GM21367 (cell line): ENCODE results near the gene TNRC6C.
"Not testable (repeated sequence)": the region's sequence is repeated elsewhere in the genome, so short reads cannot be mapped to it uniquely, and the experiment has no call there.

ENCODE experiments used
- ATAC-seq: cut with Tn5 transposase; IDR thresholded peaks from one replicate; pipeline ENCODE4 v1.9.1; 2021; ENCODE audit not compliant: unreplicated experiment

Gene TNRC6C

DNA sequence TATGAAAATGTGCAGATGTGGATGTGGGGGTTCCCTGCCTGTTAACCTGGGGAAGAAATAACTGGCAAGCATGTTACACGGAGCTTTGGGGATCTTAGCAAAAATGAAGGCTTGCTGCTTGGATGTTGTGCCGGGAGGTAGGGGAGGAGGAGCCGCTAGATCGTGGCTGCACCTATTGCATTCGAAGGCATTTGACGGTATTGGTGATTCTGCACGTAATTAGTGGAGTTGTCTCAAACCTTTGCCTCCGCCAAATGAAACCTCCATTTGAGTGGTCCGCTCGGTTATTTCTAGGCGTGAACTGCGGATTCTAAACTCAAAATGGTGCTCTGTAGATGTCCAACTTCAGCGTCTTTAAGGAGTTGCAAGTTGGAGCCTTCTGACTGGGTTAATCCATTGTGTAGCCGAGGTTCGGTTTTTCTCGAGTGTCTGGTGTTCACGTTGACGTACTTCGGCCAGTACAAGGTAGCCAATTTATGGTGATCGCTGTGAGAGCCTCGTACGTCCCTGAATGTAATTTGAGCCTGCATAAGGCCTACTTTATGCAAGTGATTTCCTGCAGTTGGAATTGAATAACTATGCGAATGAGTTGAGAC is 1.5 kb downstream of the TNRC6C start:
- ATAC-seq: no peak

DNA sequence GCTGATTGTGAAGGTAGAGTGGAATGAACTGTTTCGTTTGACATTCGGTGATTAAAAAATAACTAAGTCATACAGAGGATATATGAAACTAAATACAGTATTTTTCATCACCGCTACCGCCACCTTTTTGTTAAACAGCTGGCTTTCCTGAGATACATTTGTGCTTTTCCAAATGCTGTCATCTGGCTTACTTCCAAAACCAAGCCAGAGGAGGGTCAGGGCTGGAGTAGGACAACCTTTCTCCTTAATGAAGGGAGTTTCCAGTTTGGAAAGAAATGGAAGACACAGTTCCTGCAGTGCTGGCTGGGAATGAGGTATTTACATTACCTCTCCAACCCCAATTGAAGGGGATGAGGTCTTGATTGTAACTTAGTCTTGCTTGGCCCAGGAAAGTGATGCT is 3.2 kb downstream of the TNRC6C start:
- ATAC-seq: no peak

DNA sequence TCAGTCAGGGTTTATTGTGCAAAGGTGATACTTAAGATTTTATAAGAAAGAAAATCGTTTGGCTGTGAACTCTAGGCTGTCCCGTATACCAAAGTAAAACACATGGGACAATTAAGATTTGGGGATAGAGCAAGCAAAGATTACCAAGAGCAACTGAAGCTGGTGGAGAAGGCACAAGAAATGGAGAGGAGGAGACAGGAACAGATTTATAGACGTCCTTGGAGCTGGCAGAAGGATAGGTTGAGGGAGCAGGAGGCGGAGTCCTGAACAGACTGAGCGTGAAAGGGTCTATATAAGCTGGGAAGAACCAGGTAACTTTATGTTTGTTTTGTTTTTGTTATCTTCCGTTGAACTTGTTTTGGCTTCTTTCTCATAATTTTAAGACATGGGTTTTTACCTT is 3.8 kb downstream of the TNRC6C start:
- ATAC-seq: no peak

DNA sequence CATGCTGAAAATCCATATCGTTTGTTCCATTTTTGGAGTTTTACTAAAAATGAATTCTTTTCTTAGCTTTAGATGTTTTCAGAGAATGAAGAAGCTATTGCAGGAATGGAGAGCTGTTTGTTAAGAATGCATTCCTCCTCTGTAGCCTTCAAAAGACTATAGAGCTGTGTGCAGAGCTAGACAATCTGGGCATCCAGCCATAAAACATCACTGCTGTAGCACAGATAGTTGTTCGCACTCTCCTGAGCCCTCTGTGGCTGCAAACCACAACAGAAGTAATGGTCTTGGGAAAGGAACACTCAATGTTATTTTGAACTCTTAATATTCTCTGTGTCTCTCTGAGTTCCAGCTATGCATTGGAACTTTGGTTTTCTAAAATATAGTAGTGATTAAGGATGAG is 4.9 kb downstream of the TNRC6C start:
- no peak for ATAC-seq

DNA sequence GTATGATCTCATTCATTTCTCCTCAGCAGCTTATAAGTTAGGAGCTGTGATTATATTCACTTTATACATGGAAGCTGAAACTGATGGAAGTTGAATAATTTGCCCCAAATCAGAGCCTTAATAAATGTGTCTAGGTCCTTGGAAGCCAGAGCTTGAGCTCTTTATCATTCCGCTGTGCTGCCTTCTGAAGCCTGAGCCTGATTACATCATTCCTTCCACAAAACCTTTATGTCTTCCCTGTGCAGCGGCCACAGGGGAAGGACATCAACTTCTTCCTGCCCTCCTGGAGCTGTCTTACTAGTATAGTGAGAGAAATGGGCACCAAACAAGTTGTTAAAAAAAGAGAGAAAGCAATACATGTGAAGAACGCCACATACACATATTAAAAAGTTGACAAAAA is 6.8 kb downstream of the TNRC6C start:
- no peak for ATAC-seq

DNA sequence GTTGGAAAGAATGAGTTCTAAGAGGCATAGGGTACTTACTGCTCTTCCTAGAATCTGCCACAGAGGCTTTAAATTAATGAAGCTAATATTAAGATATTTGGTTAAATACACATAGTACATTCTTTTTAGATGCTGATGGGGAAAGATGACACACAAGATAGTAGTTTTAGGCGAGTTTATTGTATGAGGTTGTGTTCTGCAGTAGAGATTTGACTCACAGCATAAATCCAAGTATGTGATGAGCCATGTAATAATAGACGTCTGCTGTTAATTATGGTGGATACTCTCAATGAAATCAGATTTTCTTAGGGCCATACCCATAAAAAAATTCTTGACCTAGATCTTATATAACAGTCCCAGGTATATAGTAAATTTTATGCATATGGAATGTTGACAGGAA is 8.0 kb downstream of the TNRC6C start:
- ATAC-seq: no peak

DNA sequence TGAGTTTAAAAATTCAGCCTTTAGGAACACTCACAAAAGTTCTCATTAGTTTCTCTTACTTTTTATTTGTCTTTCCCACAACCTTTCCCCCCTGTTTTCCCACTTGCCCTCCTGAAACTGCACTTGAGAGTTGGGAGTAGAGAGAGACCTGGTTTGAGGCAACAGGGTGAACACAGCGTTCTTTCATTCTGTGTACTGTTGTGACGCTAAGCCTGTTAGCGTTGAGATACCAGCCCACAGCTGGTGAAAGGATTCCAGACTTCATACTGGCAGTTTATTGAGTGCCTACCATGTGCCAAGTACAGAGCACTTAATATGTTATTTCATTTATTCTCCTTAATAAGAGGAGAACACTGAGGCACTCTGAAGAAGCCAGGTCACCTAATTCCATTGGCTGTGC is 10.3 kb downstream of the TNRC6C start:
- no peak for ATAC-seq

DNA sequence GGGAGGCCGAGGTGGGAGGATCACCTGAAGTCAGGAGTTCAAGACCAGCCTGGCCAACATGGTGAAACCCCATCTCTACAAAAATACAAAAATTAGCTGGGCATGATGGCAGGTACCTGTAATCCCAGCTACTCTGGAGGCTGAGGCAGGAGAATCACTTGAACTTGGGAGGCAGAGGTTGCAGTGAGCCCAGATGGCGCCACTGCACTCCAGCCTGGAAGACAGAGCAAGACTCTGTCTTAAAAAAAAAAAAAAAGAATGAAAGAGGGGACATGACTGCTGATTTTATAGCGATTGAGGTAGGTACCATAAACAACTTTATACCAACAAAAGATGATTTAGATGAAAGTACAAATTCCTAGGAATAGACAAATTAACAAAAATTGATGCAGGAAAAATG is 13.8 kb downstream of the TNRC6C start:
- ATAC-seq: not testable (repeated sequence)

DNA sequence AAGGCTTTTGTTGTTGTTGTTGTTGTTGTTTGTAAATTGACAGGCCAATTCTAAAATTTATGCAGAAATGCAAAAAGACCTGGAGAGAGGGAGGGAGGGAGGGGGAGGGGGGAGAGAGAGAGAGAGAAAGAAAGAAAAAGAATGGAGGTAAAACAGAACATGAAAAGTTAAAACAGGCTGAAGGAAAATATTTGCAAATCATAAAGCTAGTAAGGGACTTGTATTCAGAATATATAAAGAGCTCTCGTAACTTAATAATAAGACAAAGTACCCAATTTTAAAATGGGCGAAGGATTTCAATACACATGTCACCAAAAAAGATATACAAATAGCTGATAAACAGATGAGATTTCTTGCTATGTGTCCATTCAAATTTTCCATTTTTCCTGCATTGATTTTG is 15.4 kb downstream of the TNRC6C start:
- no peak for ATAC-seq

DNA sequence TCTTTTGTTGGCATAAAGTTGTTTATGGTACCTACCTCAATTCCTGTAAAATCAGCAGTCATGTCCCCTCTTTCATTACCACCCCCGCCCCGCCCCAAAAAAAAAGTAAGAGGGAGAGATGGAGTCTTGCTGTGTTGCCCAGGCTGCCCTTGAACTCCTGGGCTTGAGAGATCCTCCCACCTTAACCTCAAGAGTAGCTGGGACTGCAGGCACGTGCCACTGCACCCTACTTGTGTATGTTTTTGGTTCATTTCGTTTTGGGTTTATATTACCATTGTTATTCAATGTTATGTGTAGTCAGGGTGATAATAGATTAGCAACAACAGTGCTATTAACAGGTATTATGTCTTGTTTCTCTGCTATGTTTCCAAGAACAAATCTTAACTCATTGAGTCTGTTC is 15.9 kb downstream of the TNRC6C start:
- no peak for ATAC-seq

DNA sequence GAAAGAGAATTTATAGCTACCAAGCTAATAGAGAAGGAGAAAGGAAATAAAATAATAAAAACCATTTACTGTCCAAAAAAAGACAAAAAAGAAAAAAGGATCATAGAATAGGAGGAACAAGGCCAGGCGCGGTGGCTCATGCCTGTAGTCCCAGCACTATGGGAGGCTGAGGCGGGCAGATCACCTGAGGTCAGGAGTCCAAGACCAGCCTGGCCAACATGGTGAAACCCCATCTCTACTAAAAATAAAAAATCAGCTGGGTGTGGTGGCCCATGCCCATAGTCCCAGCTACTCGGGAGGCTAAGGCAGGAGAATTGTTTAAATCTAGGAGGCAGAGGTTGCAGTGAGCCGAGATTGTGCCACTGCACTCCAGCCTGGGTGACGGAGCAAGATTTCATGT is 23.9 kb downstream of the TNRC6C start:
- not testable (repeated sequence) for ATAC-seq

DNA sequence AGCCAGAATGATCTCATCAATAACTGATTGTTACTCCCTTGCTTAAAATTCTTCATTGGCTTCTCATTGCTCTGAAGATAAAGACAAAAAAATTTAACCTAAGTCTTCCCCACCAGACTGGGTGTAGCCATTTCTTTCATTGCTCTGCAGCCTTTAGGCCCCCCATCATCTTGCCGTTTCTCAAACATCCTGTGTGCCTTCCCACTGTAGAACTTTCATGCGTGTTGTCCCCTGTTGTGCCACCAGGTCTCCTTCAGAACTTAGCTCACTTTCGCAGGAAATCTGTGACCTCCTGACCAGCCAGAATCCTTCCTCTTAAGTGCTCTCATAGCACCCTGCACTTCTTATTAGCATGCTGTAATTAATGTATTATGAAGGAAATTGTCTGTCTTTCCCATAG is 31.8 kb downstream of the TNRC6C start:
- no peak for ATAC-seq

DNA sequence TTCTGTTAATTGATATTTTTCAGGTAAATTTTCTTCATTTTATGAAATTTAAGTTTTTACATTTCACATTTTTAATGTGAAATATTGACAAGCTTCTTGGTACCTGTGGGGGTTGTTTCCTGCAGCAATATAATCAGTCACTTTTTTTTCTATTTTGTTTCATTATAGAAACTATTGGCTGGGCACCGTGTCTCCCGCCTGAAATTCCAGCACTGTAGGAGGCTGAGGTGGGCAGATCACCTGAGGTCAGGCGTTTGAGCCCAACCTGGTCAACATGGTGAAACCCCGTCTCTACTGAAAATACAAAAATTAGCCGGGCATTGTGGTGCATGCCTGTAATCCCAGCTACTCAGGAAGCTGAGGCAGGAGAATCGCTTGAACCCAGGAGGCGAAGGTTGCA is 35.2 kb downstream of the TNRC6C start:
- ATAC-seq: not testable (repeated sequence)

DNA sequence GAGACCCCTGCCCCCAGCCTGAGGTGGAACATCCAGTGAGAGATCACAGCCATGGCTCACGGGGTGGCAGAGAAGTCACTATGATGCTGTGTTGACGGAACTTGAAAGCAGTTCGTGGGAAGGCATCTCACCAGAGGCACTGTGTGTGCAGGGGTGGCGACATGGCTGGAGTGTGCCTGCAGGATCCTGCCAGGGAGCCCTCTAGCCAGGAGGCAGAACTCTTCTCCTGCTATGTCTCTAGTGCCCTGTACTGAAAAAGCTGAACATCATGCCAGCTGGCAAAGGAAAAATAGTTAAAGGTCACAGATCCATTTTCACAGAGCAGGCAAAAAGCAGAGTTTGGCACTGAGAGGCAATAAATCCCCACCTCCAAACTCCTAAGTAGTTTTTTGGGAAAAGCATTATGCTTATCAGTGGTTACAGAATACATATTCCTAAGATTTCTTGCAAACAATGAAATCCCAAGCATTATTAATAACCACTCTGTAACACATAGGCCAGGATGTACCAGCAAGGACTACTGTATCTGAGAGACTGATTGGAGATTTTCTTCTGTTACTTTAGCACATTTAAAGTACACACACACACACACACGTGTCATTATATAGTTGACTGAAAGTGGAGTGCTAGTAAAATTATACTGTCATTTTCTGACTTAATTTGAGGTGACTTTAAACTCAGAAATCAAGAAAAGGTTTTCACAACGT is 36.8 kb downstream of the TNRC6C start:
- ATAC-seq: no peak

DNA sequence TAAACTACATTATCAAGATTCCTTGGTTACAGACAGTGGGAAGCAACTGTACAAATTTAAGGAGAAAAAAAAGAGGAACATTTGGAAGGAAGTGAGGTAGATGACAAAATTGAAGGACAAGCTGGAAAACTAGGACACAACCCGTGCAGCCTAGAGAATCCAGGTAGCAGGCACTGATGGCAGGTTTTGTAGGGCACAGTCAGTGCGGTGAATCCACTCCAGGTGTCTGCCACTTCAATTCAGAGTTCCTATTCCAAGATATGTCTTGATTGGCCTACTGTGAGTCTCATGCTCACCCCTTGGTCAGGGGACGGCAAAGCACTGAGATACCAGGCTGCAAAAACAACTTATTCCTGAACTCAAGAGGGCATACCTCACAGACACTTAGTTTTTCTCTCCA is 37.8 kb downstream of the TNRC6C start:
- ATAC-seq: no peak

DNA sequence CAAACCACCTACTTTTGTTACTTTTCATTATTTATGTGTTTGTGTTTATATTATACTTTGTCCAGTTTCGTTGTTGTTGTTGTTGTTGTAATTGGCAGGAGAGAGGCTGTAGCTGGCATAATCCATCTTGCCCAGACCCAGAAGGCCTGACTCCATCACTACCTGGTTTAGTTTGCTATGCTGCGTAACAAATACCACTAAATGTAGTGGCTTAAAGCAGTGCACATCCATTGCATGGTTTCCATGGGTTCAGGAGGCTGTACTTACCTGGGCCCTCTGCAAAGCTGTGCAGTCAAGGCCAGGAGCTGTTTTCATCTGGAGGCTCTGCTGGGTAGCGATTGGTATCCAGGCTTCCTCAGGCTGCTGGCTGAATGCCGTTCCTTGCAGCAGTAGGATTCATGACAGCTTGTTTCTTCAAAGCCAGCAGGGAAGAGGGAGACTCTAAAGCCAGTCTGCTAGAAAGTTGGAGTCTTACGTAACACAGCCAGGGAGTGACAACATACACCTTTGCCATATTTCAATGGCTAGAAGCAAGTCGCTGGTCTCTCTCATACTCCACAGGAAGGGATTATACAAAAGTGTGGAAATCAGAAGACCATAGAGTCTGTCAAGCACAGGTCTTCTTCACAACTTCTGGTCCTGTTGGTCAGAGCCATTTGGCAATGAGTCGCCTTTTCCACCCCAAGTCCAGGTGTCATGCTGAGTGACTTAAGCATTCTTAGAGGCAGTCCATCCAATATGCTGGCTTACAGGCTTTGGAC is 41.1 kb downstream of the TNRC6C start:
- no peak for ATAC-seq

DNA sequence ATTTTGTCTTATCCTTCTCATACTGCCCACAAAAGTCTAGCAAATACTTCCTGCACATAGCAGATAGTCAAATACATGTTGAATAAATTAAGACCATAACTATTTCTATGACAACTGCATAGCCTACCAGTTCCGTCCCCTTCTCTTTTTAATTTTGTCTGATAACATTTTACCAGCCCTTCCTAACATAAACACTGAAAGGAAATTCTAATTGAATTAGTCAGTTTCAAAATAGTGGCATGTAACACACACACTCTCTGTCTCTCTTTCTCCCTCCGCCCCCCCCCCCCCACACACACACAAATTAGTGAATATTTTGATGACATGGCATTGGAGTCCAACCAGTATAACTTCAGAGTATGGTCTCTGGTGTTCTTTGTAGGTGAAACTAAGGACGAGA is 41.8 kb downstream of the TNRC6C start:
- ATAC-seq: no peak

DNA sequence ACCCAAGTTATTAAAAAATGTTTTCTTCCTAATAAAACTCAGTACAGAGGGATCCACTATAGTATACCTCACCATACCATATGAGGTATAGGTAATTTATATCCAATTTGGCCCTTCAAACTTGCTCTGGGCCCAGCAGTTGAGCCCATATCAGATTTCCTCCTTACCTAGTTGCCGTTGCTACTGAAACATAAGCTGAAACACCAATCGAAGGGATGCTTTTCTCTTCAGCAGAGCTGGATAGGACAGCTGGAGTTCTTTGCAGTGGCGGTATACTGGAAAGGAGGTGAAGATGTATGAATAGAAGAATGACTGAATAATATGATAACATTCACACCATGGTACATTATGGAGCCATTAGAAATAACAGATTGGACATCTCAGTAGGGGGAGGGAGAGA is 42.7 kb downstream of the TNRC6C start:
- no peak for ATAC-seq

DNA sequence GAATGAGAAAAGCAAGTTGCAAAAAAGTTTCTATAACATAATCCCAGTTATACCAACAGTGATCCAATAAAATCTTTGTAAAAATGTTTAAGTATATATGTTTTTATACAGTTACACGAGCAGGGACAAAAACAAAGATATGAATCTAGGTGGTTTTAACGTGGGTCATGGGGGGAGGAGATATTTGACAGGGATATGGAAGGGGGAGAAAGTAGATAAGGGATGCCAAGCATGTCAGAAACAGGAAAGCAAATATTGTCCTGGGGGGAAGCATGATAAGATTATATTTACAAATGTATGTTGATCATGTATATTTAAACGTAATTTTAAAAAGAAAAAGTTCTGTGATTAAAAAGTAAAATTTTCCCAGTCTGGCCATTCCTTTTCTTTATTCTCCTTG is 43.1 kb downstream of the TNRC6C start:
- ATAC-seq: no peak

DNA sequence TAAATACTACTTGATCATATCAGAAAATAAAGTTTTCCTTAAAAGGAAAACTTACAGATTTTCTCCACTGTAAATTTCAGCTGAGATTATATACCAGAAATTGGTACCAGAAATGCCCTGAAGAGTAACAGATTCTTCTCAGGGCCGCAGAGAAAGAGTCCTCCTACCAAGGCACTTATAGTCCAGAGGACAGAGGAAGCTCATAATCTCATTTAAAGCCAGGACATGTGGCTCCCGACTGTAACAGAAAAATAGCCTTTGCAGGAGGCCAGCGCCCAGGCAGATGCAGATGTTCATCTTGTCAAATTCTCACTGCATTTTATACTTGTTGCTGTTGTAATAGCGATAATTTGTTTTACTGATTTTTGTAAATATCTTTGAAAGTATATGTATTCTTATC is 43.7 kb downstream of the TNRC6C start:
- no peak for ATAC-seq

DNA sequence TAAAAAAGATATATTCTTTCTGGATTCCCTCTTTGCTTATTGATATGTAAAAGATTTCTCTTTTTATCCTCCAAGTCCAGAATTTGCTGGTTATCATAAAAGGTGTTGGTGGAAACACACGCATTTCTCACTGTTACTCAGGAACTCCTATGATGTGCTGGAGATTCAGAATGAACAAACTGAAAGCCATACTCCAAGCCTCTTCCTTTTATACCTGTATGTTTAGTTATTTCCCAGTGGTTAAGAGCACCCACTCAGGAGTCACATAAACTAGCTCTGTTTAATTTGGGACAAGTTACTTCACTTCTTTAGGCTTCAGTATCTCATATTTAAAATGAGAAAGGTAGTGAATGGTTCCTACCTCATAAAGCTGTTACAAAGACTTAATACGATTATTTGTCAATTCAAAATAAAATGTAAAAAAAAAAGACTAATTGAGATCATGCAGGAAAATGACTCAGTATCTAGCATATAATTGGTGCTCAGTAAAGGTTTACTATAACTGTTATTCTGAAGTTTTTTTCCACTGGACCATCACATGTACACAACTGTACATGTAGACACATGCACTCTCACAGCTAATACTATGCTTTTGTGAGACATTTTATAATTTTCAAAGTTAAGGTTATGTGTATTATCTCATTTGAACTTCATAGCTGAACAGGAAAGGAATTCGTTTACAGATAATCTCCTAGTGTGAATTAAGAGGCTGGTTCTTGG is 47.1 kb downstream of the TNRC6C start:
- no peak for ATAC-seq

DNA sequence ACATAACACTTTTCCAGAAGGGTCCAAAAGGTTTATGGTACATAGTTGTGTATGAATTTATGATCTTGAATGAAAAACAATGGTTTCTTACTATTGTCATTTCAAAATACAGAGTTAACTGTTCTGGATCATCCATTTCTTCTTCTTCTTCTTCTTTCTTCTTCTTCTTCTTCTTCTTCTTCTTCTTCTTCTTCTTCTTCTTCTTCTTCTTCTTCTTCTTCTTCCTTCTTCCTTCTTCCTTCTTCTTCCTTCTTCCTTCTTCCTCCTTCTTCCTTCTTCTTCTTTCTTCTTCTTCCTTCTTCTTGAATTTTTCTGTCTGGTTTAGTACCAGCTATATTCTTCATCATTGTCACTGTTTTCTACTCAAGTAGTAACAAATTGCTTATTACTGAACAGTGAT is 47.8 kb downstream of the TNRC6C start:
- no peak for ATAC-seq
